SH-SY5Y (cell line): Measurements from ENCODE around the gene ERCC2.

Source experiments
- GATA2 ChIP-seq: IDR thresholded peaks from 2 replicates; pipeline ENCODE4 v1.6.1; 2011; ENCODE audit warnings: mild to moderate bottlenecking, low read depth, low read length
- GATA3 ChIP-seq: IDR thresholded peaks from 2 replicates; pipeline ENCODE4 v1.6.1; 2011; ENCODE audit warnings: low read depth, mild to moderate bottlenecking, low read length, moderate library complexity

- TF ChIP-seq GATA2 (no peak), GATA3 (no peak)
Measured at GRCh38 chr19:45358213-45358792, 12.1 kb downstream of the ERCC2 start.
